Measurements from ENCODE around the gene ATP6V1F. TPM values are rescaled to one million over a fixed set of nuclear protein-coding genes. Genes with fewer than 3 reads are reported as not detected.

ATP6V1F gene
- total RNA-seq, 3 donors from 2014 or later (not counting 1 experiment from before 2014, with no cell fraction given) = 82.9 to 98.0 (median 94.3) TPM

- no peak for TF ChIP-seq CTCF (IDR thresholded peaks at IDR 0.05)
- Histone ChIP-seq H3K4me1 (ENCODE audit: control insufficient read depth, insufficient read depth, low read length) (peaks cover 7% of the 10 kb centered on the region), H3K27ac (ENCODE audit: low read length) (no peak overlapping the region), H3K36me3 (ENCODE audit: control insufficient read depth, insufficient read depth, low read length) (no peaks in the 10 kb centered on the region), H3K4me3 (ENCODE audit: low read length) (no peak overlapping the region), H3K9me3 (ENCODE audit: control insufficient read depth, insufficient read depth, low read length) (no peaks in the 10 kb centered on the region), H3K27me3 (ENCODE audit: control insufficient read depth, insufficient read depth, low read length) (no peaks in the 10 kb centered on the region)
- DNase-seq (no peak), ATAC-seq (no peak)
- WGBS (ENCODE audit: insufficient coverage) = 50% methylated on average over 1 of the region's 1 CpG
- no peaks in the 10 kb centered on the region for H3K4me1 Mint-ChIP-seq
- no peak overlapping the region for H3K27ac Mint-ChIP-seq
- intact Hi-C loops (cut with micrococcal nuclease) = no loop called here
- no peaks in the 10 kb centered on the region for H3K9me3 Mint-ChIP-seq
- H3K36me3 Mint-ChIP-seq = no peaks in the 10 kb centered on the region
- peaks cover 16 to 20% of the 10 kb centered on the region in 2 donors for H3K27me3 Mint-ChIP-seq (ENCODE audit: low read depth in 2 of 2)
- H3K4me3 Mint-ChIP-seq = no peak overlapping the region
Observed at GRCh38 chr7:128900237-128900636, 37.6 kb downstream of the ATP6V1F start.

- H3K27me3 Mint-ChIP-seq (ENCODE audit: low read depth in 2 of 2) = peaks cover 19 to 29% of the 10 kb centered on the region in 2 donors
- H3K9me3 Mint-ChIP-seq = no peaks in the 10 kb centered on the region
- intact Hi-C loops (cut with micrococcal nuclease) = no loop called here
- Histone ChIP-seq H3K36me3 (ENCODE audit: control insufficient read depth, insufficient read depth, low read length) (no peaks in the 10 kb centered on the region), H3K4me3 (ENCODE audit: low read length) (no peak overlapping the region), H3K9me3 (ENCODE audit: control insufficient read depth, insufficient read depth, low read length) (no peaks in the 10 kb centered on the region), H3K4me1 (ENCODE audit: control insufficient read depth, insufficient read depth, low read length) (peaks cover 7% of the 10 kb centered on the region), H3K27ac (ENCODE audit: low read length) (no peak overlapping the region), H3K27me3 (ENCODE audit: control insufficient read depth, insufficient read depth, low read length) (no peaks in the 10 kb centered on the region)
- no peak for ATAC-seq
- 79% methylated on average over 12 of the region's 12 CpGs for WGBS (ENCODE audit: insufficient coverage)
- no peak overlapping the region for H3K4me3 Mint-ChIP-seq
- DNase-seq = no peak
- no peaks in the 10 kb centered on the region for H3K36me3 Mint-ChIP-seq
- no peaks in the 10 kb centered on the region for H3K4me1 Mint-ChIP-seq
- H3K27ac Mint-ChIP-seq = no peak overlapping the region
- no peak for TF ChIP-seq CTCF (IDR thresholded peaks at IDR 0.05)
Observed at GRCh38 chr7:128902761-128903585, 40.3 kb downstream of the ATP6V1F start.

GRCh38 chr7:128903621-128904361, 41.1 kb downstream of the ATP6V1F start:
- 82% methylated on average over 14 of the region's 14 CpGs for whole genome bisulfite sequencing (ENCODE audit: insufficient coverage)
- peaks cover 7% of the 10 kb centered on the region for H3K4me1 ChIP-seq (ENCODE audit: control insufficient read depth, insufficient read depth, low read length)
- DNase-seq (no peak), ATAC-seq (no peak)
- no peaks in the 10 kb centered on the region for H3K9me3 ChIP-seq (ENCODE audit: control insufficient read depth, insufficient read depth, low read length)
- no peak overlapping the region for H3K4me3 Mint-ChIP-seq
- intact Hi-C loops (cut with micrococcal nuclease) = loop anchor here (1.0 kb wide), 1 partner anchor 188 kb away; no protein-coding TSS in a partner anchor
- H3K9me3 Mint-ChIP-seq = no peaks in the 10 kb centered on the region
- H3K27ac ChIP-seq (ENCODE audit: low read length) = no peak overlapping the region
- H3K27ac Mint-ChIP-seq = no peak overlapping the region
- H3K27me3 ChIP-seq (ENCODE audit: control insufficient read depth, insufficient read depth, low read length) = no peaks in the 10 kb centered on the region
- no peak for TF ChIP-seq CTCF (IDR thresholded peaks at IDR 0.05)
- peaks cover 21 to 33% of the 10 kb centered on the region in 2 donors for H3K27me3 Mint-ChIP-seq (ENCODE audit: low read depth in 2 of 2)
- no peaks in the 10 kb centered on the region for H3K36me3 Mint-ChIP-seq
- H3K4me1 Mint-ChIP-seq = no peaks in the 10 kb centered on the region
- H3K4me3 ChIP-seq (ENCODE audit: low read length) = no peak overlapping the region
- H3K36me3 ChIP-seq (ENCODE audit: control insufficient read depth, insufficient read depth, low read length) = no peaks in the 10 kb centered on the region
